Gastrocnemius medialis (tissue), 4 donors: ENCODE results near the gene PIGQ.

Experiments used
- POLR2A ChIP-seq, 2 donors: fragments of 450-650 bp; IDR thresholded peaks; one replicate each; pipeline ENCODE4 v1.6.1; 2017; ENCODE audit warnings: antibody characterized with exemption in 2 of 2, mild to moderate bottlenecking in 2 of 2, moderate library complexity in 2 of 2
- TF ChIP-seq, protein P1 (sequence below), 5 experiments: fragments of 450-650 bp in 3 of 5; fragments of 200-600 bp in 2 of 5; sonication (generic) in 2 of 5; IDR thresholded peaks in 4 of 5; conservative IDR thresholded peaks in 1 of 5; 1 replicate in 4 of 5; 2 replicates in 1 of 5; pipeline ENCODE4 v1.5.1; 2016 to 2019; ENCODE audit warnings: antibody characterized with exemption in 5 of 5, mild to moderate bottlenecking in 3 of 5, moderate library complexity in 3 of 5

DNA sequence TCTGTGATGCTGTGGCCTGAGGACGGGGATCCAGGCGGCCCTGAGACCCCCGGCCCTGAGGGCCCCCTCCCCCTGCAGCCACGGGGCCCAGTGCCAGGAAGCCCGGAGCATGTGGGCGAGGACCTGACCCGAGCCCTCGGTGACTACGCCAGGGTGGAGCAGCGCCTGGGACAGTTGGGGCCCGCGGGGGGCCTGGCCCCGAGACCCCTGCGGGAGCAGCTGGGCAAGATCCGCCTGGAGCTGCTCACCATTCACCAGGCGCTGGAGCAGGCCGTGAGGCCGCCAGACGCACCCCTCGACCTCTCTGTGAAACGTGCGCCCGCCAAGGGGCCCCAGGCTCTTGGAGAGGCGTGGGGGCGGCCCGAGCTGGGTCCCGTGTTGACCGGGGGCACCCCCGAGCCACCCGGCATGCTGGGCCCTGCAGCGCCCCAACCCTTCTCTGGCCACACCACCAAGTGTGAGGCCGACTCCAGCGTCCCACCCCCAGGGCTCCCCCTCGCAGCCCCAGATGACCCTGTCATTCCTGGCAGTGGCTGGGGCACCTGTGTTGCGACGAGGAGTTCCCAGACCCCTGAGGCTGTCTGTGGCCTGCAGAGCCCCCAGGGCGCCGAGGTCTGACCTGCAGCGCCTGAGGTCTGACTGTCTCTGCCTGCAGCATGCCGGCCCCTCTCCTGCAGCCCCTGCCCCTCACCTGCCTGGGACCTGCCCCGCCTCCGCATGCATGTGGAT is 4.9 kb upstream of the PIGQ start:
- TF ChIP-seq POLR2A (IDR thresholded peaks at IDR 0.05), result no peak
- TF ChIP-seq, protein P1, sequence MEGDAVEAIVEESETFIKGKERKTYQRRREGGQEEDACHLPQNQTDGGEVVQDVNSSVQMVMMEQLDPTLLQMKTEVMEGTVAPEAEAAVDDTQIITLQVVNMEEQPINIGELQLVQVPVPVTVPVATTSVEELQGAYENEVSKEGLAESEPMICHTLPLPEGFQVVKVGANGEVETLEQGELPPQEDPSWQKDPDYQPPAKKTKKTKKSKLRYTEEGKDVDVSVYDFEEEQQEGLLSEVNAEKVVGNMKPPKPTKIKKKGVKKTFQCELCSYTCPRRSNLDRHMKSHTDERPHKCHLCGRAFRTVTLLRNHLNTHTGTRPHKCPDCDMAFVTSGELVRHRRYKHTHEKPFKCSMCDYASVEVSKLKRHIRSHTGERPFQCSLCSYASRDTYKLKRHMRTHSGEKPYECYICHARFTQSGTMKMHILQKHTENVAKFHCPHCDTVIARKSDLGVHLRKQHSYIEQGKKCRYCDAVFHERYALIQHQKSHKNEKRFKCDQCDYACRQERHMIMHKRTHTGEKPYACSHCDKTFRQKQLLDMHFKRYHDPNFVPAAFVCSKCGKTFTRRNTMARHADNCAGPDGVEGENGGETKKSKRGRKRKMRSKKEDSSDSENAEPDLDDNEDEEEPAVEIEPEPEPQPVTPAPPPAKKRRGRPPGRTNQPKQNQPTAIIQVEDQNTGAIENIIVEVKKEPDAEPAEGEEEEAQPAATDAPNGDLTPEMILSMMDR (IDR thresholded peaks at IDR 0.05 in 4 of 5, conservative IDR thresholded peaks at IDR 0.05 in 1 of 5), result no peak
